ENCODE results near the gene TMED9.
A peak's percentile ranks its signal among the peaks of the same experiment; 100 is the strongest.
"Not testable (repeated sequence)": the region's sequence is repeated elsewhere in the genome, so short reads cannot be mapped to it uniquely, and the experiment has no call there.

TMED9 gene

DNA sequence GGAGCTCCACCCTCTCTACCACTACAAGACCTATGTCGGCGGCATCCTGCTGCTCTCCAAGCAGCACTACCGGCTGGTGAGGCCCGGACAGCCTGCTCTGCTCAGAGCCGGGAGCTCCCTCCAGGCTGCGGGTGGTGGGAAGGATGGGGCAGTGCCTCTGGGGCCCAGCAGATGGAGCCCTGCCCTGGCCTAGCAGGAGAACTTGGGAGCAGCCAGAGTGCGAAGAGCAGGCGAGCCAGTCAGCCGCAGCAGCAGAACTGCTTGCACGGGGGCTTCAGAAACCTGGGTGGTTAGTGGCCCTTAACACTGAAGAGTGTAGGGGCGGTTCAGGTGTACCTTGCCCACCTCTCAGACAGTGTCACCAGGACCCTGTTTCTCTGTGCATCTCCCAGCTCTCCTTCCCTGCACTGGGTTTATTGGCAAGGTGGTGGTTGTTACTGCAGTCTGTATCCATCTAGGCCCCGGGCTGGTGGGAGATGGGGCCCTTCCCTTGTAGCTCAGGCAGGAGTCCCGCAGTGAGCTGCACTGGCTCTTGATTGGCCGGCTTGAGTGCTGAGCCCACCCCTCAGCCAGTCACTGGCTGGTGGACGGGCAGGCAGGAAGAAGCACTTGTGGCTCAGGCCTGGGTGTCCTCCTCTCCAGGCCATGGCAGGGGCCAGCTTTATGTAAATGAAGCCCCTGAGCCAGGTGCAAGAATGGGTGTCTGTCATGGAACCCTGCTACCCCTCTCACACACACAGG, 15.6 kb downstream of the TMED9 start:
- peak; percentile 59 to 60 for DNase-seq

DNA sequence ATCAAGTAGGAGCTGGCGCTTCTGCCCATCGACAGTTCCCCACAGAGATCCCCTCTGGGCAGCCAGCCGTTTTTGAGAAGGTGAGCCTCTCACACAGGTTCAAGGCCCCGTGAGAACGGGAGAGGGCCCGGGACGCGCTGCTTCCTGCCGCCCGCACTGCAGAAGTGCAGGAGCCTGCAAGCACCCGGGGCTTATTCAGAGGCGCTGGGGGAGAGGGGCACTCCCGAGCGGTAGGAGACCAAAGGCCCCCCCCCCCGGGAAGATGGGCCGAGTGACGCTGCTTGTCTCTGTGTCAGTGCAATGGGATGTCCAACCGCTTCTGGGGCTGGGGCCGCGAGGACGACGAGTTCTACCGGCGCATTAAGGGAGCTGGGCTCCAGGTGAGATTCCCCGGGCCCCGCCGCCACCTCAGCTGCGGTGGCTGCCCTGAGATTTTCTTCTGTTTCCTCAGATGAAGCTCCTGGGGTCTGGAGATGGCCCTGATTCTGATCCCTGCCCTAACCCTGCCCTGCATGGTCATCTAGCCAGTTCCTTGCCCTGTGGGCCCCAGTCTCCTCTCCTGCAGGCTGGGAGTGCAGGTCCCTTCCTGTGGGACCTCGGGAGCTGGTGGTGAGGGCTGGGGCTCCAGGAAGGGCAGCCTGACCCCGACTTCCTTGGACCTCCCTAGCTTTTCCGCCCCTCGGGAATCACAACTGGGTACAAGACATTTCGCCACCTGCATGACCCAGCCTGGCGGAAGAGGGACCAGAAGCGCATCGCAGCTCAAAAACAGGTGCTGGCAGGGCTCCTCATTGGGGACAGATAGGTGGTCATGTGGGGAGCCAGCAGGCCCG, 16.5 kb downstream of the TMED9 start:
- no peak for DNase-seq

DNA sequence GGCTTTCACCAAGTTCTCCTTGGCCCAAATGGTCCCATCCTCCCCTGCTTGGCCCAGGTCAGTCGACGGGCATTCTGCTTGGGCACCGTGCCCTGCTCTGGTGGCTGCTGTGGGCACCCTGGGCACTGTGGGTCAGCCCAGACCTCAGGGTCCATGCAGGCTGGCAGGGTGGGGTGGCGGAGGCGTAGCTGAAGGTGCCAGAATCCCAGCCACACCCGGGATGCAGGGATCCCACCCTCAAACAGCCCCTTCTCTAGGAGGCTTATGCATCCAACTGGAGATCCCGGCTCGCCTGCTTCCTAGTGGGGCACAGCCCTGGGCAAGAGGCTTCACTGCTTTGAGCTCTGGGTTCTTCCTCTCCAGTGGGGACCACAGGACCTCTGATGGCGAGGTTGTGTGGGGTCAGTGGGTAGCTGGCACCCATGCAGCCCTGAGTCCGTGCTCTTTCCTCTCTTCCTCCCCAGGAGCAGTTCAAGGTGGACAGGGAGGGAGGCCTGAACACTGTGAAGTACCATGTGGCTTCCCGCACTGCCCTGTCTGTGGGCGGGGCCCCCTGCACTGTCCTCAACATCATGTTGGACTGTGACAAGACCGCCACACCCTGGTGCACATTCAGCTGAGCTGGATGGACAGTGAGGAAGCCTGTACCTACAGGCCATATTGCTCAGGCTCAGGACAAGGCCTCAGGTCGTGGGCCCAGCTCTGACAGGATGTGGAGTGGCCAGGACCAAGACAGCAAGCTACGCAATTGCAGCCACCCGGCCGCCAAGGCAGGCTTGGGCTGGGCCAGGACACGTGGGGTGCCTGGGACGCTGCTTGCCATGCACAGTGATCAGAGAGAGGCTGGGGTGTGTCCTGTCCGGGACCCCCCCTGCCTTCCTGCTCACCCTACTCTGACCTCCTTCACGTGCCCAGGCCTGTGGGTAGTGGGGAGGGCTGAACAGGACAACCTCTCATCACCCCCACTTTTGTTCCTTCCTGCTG, 17.4 kb downstream of the TMED9 start:
- DNase-seq, result no peak

DNA sequence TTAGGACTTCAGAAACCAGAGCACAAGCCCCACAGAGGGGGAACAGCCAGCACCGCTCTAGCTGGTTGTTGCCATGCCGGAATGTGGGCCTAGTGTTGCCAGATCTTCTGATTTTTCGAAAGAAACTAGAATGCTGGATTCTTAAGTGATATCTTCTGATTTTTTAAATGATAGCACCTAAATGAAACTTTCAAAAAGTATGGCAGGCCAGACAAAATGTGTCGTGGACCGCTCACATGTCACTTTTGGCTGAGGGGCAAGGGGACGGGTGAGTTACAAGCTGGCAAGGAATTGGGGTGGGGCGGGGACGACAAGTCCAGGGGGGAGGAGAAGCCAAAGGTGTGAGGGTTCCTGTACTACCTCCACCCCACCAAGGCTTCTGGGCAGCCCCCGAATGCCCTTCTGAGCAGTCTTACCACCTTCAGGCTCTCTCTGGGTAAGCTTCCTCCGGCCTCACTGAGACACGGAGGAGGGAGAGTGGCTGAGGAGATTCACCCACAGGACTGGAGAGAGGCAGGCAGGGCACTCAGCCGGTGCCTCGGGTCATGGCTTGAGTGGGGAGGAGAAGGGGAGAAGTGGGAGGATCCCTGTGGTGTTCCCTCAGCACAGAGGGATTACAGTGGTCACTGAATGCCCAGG, 18.2 kb downstream of the TMED9 start:
- no peak for DNase-seq

DNA sequence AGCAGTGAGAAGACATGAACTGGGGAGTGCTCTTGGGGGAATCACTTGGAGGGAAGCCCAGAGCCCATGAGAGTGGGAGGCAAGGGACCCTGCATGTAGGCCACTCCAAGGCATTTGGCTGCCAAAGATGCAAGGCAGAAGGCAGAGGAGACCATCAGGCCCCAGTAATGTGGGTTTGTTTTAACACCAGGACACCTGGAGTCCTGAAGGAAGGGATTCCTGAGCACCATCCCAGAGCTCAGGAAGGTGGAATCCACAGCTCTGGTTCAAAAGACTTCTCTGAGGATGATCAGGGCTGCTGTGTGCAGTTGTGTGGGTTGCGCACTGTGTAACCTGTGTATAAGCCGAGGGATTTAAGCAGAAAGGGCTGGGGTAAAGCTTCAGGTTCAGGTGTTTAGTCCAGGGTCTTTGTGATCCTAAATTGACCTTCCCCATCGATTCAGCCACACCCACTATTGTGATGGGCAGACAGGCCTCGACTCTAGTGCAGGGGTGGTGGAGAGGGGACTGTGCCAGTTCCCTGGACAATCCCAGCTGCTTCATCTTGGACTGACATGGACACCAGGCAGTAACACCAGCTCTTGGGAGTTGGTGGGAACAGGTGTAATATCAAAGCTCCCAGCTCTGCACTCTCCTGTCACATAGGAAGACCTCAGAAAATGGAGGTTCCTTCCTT, 18.9 kb downstream of the TMED9 start:
- no peak for DNase-seq

DNA sequence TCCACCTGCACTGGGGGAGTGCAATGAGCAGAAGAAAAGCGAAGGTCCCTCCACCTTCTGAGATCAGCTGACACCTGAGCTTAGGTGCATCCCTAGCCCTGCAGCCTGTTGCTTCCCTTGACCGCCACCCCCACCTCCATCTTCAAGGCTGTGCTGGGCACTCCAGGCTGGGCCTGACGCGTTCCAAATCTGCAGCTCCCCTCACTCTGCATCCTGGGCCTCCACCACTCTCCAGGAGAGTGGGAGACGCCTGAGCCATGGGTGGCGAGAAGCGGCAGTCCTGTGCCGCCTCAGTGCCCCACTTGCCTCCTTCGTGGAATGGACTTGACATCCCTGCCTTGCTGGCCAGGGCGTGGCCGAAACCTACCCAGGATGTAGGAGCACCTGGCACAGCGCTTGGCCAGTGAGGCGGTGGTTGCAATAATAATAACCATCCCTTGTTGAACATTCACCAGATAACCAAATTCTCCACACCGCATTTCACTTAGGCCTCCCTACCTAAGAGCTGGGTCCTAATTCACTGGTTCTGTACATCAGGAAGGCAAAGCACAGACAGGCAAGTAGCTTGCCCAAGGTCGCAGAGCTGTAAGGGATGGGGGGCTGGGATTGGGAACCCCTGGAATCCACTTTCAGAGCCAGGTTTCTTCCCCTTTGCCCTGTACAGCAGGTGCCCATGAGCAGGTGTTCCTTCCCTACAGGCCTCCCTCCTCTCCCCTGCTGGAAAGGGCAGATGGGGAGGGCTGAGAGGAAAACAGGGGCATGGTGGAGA, 19.6 kb downstream of the TMED9 start:
- no peak for DNase-seq

DNA sequence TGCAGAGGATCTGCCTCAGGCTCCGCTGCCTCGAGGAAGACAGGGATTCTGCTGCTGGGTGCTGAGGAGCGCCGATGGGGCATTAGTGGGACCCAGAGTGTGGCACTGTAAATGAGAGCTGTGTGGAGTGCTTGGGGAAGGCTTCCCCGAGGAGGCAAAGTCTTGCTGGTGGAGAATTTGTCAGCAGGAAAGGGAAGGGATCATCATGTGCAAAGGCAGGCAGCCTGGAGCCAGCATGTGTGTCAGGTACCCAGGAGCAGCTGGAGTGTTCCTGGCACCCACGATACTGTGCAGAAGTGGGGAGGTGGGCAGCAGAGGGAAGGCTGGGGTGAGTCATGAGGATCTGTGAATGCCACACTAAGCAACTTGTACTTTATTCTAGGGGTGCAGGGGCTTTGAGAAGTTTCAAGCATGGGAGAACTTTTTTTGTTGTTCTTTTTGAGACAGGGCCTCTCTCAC, 20.2 kb downstream of the TMED9 start:
- no peak for DNase-seq

DNA sequence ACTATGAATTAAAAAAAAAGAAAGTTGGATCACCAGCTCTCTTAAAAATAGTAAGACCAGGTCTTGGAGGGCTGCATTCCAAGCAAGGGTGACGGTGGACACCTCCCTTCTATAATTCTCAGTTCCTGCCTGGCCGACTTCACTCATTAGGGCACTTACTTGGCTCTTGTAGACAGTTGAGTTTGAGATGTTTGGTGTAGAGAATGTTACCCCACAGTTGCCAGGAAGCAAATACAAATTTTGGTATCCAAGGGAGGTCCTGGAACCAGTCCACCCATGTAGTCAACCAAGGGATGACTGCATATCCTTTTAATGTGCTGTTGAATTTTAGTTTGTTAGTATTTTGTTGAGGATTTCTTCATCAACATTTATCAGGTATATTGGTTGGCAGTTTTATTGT, 28.6 kb downstream of the TMED9 start:
- DNase-seq, result no peak

DNA sequence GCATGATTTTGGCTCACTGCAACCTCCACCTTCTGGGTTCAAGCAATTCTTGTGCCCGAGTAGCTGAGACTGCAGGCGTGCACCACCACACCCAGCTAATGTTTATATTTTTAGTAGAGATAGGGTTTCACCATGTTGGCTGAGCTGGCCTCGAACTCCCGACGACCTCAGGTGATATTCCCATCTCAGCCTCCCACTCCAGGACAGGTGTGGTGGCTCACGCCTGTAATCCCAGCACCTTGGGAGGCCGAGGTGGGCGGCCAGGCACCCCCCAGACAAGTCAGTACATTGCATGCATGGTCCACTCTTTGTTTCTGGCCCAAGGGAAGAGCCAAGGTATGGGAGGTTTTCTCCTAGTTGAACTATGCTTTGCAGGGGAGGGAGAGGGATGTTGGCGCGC, 32.2 kb downstream of the TMED9 start:
- not testable (repeated sequence) for DNase-seq

DNA sequence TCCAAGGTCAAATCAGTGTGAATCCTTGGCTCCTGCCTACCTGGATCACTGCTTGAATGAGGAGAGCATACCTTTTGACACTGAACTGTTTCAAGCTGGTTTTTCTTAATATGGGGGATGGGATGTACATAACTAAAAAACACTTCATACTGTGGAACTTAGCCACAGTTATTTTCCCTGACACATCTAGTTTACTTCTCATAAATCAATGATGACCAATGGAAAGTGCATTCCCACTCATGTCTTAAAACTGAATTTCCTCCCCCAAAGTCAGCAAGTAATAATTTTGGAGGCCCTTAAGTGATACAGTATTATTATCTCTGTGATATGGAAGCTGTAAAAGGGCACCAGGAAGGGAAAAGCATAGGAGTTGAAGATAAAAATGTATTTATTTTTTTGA, 38.2 kb downstream of the TMED9 start:
- DNase-seq, result not testable (repeated sequence)

DNA sequence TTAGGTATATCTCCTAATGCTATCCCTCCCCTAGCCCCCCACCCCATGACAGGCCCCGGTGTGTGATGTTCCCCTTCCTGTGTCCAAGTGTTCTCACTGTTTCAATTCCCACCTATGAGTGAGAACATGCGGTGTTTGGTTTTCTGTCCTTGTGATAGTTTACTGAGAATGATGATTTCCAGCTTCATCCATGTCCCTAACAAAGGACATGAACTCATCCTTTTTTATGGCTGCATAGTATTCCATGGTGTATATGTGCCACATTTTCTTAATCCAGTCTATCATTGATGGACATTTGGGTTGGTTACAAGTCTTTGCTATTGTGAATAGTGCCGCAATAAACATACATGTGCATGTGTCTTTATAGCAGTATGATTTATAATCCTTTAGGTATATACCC, 42.9 kb downstream of the TMED9 start:
- DNase-seq, result not testable (repeated sequence)

DNA sequence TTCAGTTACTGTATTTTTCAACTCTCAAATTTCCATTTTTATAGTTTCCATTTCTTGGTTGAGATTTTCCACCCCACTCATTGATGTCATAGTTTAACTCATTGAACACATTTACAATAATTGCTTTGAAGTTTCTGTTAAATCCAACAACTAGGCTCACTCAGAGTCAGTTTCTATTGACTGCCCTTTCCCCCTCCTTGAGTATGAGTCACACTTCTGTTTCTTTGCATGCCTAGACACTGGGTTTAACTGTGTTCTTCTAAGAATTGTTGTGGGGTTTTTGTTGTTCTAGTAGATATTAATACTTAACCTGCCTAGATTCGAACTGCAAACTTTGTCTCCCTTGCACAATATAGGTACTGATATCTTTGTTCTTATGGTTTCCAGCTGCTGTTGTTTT, 53.5 kb downstream of the TMED9 start:
- DNase-seq, result not testable (repeated sequence)
